HG03457 (cell line): Measurements from ENCODE around the gene CTRB2.

Experiments
- ATAC-seq: cut with Tn5 transposase; IDR thresholded peaks from one replicate; pipeline ENCODE4 v1.9.1; 2021; ENCODE audit warnings: moderate number of reproducible peaks; ENCODE audit not compliant: unreplicated experiment

The CTRB2 gene

GRCh38 chr16:75176926-75177325 is 30.0 kb downstream of the CTRB2 start:
- no peak for ATAC-seq

DNA sequence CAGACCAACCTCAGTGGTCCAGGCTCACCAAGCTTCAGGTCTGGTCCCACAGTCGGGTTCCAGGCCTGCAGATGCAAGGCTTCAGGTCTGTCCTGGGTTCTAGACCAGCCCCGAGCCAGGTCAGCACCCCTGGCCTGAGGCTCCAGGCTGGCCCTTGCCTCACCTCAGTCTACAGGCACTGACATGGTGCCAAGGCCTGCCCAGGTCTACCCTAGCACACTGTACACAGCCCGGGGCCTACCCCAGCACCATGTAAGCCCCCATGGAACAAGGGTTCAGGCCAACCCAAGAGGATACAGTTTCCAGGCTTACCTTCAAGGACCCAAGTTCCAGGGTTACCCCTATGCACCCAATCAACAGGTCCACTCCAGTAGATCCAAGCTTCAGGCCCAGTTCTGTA is 31.9 kb downstream of the CTRB2 start:
- ATAC-seq, result no peak

DNA sequence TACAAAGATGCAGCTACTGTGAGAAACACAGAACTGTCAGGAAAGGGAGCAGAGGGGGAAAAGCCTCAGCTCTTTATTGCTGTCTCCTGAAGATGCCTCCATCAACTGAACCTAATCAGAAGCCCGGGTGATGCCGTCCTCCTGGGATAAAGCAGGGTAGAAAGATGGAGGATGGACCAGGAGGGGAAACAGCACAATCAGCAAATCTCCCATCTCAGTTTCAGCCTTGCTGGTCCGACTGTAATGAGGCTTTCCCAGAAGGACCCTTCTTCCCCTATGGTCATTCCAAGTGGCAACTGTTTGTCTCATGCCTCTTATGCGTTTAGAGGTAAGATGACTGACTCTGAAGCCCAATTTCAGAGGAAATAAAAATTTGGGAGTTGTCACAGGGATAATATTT is 34.4 kb downstream of the CTRB2 start:
- no peak for ATAC-seq

DNA sequence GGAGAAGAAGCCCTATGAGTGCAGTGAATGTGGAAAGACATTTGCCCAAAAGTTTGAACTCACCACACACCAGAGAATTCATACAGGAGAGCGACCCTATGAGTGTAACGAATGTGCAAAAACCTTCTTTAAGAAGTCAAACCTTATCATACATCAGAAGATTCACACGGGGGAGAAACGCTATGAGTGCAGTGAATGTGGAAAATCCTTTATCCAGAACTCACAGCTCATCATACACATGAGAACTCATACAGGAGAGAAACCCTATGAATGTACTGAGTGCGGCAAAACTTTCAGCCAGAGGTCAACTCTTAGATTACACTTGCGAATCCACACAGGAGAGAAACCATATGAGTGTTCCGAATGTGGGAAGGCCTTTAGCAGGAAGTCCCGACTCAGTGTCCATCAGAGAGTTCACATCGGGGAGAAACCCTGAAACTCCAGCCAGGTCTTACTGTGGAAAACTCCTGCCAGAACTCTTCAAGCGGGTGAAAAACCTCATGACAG is 37.0 kb downstream of the CTRB2 start:
- no peak for ATAC-seq

DNA sequence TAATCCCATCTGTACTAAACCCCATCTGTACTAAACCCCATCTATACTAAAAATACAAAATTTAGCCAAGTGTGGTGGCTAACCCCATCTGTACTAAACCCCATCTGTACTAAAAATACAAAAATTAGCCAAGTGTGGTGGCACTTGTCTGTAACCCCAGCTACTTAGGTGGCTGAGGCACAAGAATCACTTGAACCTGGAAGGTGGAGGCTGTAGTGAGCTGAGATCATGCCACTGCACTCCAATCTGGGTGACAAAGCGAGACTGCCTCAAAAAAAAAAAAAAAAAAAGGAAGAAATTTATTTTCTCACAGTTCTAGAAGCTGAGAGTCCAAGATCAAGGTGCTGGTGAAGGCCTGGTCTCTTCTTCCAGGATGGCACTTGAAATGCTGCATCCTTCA is 46.6 kb downstream of the CTRB2 start:
- ATAC-seq, result no peak
